ENCODE data around the gene CHMP2B.

DNA sequence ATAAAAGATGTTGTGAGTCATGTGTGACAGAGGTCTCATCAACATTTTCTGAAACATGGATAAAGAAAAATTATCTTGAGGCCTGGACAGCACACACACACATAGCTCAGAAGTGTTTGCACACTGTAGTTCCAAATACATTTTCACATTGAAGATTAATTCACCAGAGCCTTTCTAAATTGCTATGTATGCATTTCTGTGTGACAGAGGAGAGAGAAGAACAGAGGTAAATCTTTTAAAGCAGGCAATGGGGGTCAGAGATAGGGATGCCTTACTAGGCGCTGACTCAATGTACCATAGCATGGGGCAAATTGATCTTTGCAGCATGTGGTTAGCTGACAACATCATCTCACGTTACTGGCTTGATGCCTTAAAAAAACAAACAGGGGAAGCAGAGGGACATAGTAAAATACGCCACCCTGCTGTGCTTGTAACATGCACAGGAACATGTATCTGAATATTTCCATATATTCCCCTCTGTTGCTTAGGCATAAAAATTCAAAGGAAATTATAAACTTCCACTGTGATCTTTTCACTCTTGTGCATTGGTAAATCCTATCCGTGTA lies 41.6 kb downstream of the CHMP2B start:
- TF ChIP-seq, protein P1, sequence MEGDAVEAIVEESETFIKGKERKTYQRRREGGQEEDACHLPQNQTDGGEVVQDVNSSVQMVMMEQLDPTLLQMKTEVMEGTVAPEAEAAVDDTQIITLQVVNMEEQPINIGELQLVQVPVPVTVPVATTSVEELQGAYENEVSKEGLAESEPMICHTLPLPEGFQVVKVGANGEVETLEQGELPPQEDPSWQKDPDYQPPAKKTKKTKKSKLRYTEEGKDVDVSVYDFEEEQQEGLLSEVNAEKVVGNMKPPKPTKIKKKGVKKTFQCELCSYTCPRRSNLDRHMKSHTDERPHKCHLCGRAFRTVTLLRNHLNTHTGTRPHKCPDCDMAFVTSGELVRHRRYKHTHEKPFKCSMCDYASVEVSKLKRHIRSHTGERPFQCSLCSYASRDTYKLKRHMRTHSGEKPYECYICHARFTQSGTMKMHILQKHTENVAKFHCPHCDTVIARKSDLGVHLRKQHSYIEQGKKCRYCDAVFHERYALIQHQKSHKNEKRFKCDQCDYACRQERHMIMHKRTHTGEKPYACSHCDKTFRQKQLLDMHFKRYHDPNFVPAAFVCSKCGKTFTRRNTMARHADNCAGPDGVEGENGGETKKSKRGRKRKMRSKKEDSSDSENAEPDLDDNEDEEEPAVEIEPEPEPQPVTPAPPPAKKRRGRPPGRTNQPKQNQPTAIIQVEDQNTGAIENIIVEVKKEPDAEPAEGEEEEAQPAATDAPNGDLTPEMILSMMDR (IDR thresholded peaks at IDR 0.05): no peak
- no peak for TF ChIP-seq POLR2A (IDR thresholded peaks at IDR 0.05)
